Tibial nerve (tissue), 4 donors: ENCODE results near the gene STK39.

Source experiments
- EP300 ChIP-seq, 2 donors: sonication (generic); formaldehyde crosslinking; IDR thresholded peaks; one replicate each; pipeline ENCODE4 v1.6.1; 2017; ENCODE audit warnings: antibody characterized with exemption in 2 of 2, mild to moderate bottlenecking in 1 of 2
- POLR2A ChIP-seq, 2 donors: fragments of 450-650 bp; IDR thresholded peaks; one replicate each; pipeline ENCODE4 v1.6.1; 2017; ENCODE audit warnings: antibody characterized with exemption in 2 of 2, mild to moderate bottlenecking in 2 of 2, moderate library complexity in 2 of 2
- TF ChIP-seq, protein P1 (sequence below), 5 experiments: fragments of 200-600 bp in 3 of 5; fragments of 450-650 bp in 2 of 5; sonication (generic) in 3 of 5; IDR thresholded peaks; one replicate each; pipeline ENCODE4 v1.5.1; 2016 to 2019; ENCODE audit warnings: antibody characterized with exemption in 5 of 5, mild to moderate bottlenecking in 3 of 5, moderate library complexity in 2 of 5

DNA sequence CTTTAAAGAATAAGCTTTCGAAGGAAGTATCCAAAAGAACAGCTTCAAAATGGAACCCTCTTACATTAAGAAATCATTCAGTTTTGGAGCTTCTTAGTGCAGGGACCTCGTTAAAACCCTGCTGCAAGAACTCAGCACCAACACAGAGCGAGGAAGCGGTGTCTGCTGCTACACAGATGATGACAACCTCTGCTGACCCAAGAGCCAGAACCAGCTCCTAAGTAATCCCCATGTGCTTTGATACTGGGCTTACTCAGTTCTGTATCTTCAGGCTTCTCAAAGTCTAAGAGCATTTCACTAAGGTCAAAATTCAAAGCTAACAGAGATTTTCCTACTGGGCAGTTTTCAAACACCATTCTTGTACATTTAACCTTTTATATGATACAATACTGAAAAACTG, 194.6 kb downstream of the STK39 start:
- TF ChIP-seq, protein P1, sequence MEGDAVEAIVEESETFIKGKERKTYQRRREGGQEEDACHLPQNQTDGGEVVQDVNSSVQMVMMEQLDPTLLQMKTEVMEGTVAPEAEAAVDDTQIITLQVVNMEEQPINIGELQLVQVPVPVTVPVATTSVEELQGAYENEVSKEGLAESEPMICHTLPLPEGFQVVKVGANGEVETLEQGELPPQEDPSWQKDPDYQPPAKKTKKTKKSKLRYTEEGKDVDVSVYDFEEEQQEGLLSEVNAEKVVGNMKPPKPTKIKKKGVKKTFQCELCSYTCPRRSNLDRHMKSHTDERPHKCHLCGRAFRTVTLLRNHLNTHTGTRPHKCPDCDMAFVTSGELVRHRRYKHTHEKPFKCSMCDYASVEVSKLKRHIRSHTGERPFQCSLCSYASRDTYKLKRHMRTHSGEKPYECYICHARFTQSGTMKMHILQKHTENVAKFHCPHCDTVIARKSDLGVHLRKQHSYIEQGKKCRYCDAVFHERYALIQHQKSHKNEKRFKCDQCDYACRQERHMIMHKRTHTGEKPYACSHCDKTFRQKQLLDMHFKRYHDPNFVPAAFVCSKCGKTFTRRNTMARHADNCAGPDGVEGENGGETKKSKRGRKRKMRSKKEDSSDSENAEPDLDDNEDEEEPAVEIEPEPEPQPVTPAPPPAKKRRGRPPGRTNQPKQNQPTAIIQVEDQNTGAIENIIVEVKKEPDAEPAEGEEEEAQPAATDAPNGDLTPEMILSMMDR (IDR thresholded peaks at IDR 0.05) = no peak
- TF ChIP-seq POLR2A (IDR thresholded peaks at IDR 0.05) (no peak), EP300 (IDR thresholded peaks at IDR 0.05) (no peak)
